NT2/D1 (cell line): Measurements from ENCODE around the gene WNT6.
A peak's percentile ranks its signal among the peaks of the same experiment; 100 is the strongest.

Experiments
- DNase-seq: peaks from one replicate; pipeline ENCODE4 v3.0.0-alpha.2; 2011; ENCODE audit warnings: low read depth, low spot score
- H3K27me3 ChIP-seq: 2 replicates; pipeline ENCODE4 v1.6.0; 2011; ENCODE audit warnings: mild to moderate bottlenecking; ENCODE audit not compliant: insufficient read length, insufficient read depth
- H3K36me3 ChIP-seq: 2 replicates; pipeline ENCODE4 v1.6.1; 2011; ENCODE audit warnings: mild to moderate bottlenecking, low read length, mixed read lengths; ENCODE audit not compliant: insufficient read depth, insufficient read length
- H3K4me1 ChIP-seq: 2 replicates; pipeline ENCODE4 v1.5.1; 2011; ENCODE audit not compliant: insufficient read depth, insufficient read length
- H3K4me3 ChIP-seq: 2 replicates; pipeline ENCODE4 v1.5.1; 2011; ENCODE audit warnings: low read depth; ENCODE audit not compliant: insufficient read length
- H3K9ac ChIP-seq: 2 replicates; pipeline ENCODE4 v1.6.0; 2011; ENCODE audit warnings: low read depth; ENCODE audit not compliant: insufficient read length
- H3K9me3 ChIP-seq: 2 replicates; pipeline ENCODE4 v1.5.1; 2011; ENCODE audit warnings: mild to moderate bottlenecking, low read length; ENCODE audit not compliant: insufficient read depth
- SUZ12 ChIP-seq: IDR thresholded peaks from 2 replicates; pipeline ENCODE4 v1.6.1; 2011; ENCODE audit not compliant: insufficient read length, insufficient read depth; ENCODE audit errors: extremely low read depth
- YY1 ChIP-seq: IDR thresholded peaks from 2 replicates; pipeline ENCODE4 v1.6.1; 2011; ENCODE audit not compliant: insufficient read length, insufficient read depth
- ZNF274 ChIP-seq: IDR thresholded peaks from 2 replicates; pipeline ENCODE4 v1.6.1; 2011; ENCODE audit warnings: mild to moderate bottlenecking, low read depth, low read length

The WNT6 gene

DNA sequence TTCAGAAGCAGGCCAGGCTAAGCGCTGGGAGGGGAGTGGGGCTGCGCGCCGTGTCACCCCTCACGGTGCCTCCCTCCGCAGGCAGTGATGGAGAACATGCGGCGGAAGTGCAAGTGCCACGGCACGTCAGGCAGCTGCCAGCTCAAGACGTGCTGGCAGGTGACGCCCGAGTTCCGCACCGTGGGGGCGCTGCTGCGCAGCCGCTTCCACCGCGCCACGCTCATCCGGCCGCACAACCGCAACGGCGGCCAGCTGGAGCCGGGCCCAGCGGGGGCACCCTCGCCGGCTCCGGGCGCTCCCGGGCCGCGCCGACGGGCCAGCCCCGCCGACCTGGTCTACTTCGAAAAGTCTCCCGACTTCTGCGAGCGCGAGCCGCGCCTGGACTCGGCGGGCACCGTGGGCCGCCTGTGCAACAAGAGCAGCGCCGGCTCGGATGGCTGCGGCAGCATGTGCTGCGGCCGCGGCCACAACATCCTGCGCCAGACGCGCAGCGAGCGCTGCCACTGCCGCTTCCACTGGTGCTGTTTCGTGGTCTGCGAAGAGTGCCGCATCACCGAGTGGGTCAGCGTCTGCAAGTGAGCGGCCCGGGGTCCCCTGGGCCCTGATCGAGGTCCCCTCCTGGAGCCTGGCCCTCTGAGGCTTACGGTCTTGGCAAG lies 33.2 kb downstream of the WNT6 start:
- no peak for DNase-seq
- peak overlapping the region; percentile 79 for H3K9ac ChIP-seq
- H3K4me1 ChIP-seq: peaks cover 30% of the 10 kb centered on the region
- TF ChIP-seq SUZ12: peak; percentile 85
- TF ChIP-seq YY1: no peak
- no peak for TF ChIP-seq ZNF274
- peak overlapping the region; percentile 40 for H3K4me3 ChIP-seq
- peaks cover 94% of the 10 kb centered on the region for H3K27me3 ChIP-seq
- 0 out of 2 replicates have a peak, but pooled peaks cover 4% of the 10 kb centered on the region for H3K9me3 ChIP-seq
- H3K36me3 ChIP-seq: no peaks in the 10 kb centered on the region

DNA sequence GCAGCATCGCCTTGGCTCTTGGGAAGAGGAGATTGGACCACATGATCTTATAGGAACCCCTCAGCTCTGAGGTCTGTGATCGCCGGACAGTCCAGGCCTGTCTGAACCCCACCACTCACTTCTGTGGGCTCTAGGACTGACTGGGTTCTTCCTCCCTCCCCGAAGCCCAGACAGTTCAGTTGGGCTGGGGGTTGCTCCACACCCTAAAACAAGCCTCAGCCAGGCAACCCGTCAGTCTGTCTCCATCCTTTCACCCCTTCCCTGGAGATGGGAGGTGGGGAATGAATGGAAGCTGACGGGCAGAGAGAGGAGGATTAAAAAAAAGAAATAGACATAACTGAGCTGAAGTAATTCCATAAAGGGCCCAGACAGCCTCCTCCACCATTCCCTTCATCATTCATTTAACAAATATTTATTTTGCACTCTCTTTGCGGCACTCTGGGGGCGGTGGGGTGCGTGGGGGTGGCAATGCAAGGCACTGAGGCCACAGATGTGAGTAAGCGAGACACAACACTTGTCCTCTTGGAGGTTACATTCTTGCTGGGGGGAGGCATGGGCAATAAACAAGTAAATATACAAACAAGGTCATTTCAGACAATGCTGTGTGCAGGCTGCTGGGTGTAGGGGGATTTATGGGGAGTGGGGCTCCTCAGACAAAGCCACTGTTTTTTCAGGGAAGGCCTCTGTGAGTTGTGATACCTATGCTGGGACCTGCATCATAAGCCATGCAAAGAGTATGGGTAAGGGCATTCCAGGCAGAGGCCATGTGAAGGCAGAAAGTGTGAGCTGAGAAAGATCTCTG lies 33.9 kb downstream of the WNT6 start:
- peaks cover 30% of the 10 kb centered on the region for H3K4me1 ChIP-seq

GRCh38 chr2:218894151-218894879 lies 34.7 kb downstream of the WNT6 start:
- Histone ChIP-seq H3K9ac (peak overlapping the region; percentile 28), H3K4me1 (peaks cover 30% of the 10 kb centered on the region), H3K36me3 (no peaks in the 10 kb centered on the region), H3K27me3 (peaks cover 99% of the 10 kb centered on the region), H3K4me3 (no peak overlapping the region), H3K9me3 (0 out of 2 replicates have a peak, but pooled peaks cover 4% of the 10 kb centered on the region)
- no peak for DNase-seq
- no peak for TF ChIP-seq ZNF274
- TF ChIP-seq YY1: no peak
- no peak for TF ChIP-seq SUZ12

More for the DNA sequence above, 33.9 kb downstream of the WNT6 start:
- Histone ChIP-seq H3K27me3 (peaks cover 94% of the 10 kb centered on the region), H3K9ac (peak overlapping the region; percentile 79), H3K36me3 (no peaks in the 10 kb centered on the region), H3K9me3 (0 out of 2 replicates have a peak, but pooled peaks cover 4% of the 10 kb centered on the region), H3K4me3 (peak overlapping the region; percentile 40)
- no peak for DNase-seq
- TF ChIP-seq YY1 (no peak), ZNF274 (no peak)

GRCh38 chr2:218894880-218895157 lies 35.2 kb downstream of the WNT6 start:
- H3K4me1 ChIP-seq: peaks cover 30% of the 10 kb centered on the region
- H3K4me3 ChIP-seq: no peak overlapping the region
- 0 out of 2 replicates have a peak, but pooled peaks cover 2% of the 10 kb centered on the region for H3K9me3 ChIP-seq
- H3K27me3 ChIP-seq: peaks cover 99% of the 10 kb centered on the region
- H3K36me3 ChIP-seq: no peaks in the 10 kb centered on the region
- TF ChIP-seq SUZ12: no peak
- no peak for TF ChIP-seq ZNF274
- TF ChIP-seq YY1: no peak
- H3K9ac ChIP-seq: peak overlapping the region; percentile 28
- DNase-seq: no peak

DNA sequence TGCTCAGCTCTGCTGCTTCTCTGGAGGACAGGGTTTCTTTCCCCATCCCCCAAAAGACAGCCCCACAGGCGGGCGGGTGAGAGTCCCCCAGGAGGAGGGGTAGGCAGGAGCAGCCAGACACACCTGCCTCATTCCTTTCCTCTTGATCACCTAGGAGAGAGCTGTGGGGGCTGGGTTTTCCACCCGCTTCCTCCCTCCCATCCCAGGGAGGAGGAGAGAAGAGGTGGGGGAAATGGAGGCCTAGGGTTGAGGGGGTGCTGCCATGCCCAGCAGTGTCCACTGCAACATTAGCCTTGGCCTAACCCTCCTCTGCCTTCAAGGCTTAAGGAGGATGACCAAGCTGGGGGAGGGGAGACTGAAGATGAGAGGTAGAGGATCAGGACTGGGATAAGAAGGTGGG lies 35.7 kb downstream of the WNT6 start:
- no peak for DNase-seq
- TF ChIP-seq SUZ12: no peak
- TF ChIP-seq YY1: no peak
- no peak for TF ChIP-seq ZNF274
- no peak overlapping the region for H3K4me3 ChIP-seq
- H3K36me3 ChIP-seq: no peaks in the 10 kb centered on the region
- no peaks in the 10 kb centered on the region for H3K9me3 ChIP-seq
- H3K4me1 ChIP-seq: peaks cover 30% of the 10 kb centered on the region
- H3K27me3 ChIP-seq: peaks cover 95% of the 10 kb centered on the region
- no peak overlapping the region for H3K9ac ChIP-seq

GRCh38 chr2:218895759-218896500 lies 36.3 kb downstream of the WNT6 start:
- H3K27me3 ChIP-seq: peaks cover 95% of the 10 kb centered on the region
- peak overlapping the region; percentile 53 for H3K9ac ChIP-seq
- DNase-seq: no peak
- TF ChIP-seq SUZ12 (no peak), ZNF274 (no peak), YY1 (no peak)
- no peaks in the 10 kb centered on the region for H3K36me3 ChIP-seq
- no peak overlapping the region for H3K4me3 ChIP-seq
- H3K9me3 ChIP-seq: peaks cover 4% of the 10 kb centered on the region; the same call in 1 of the 2 replicates
- H3K4me1 ChIP-seq: peaks cover 30% of the 10 kb centered on the region
